LNCaP clone FGC (cell line): ENCODE measurements around the gene SRP19.

Experiments used
- DNase-seq: peaks from one replicate; pipeline ENCODE4 v3.0.0-alpha.2; 2011; ENCODE audit warnings: low read depth
- H3K4me3 ChIP-seq: 2 replicates; pipeline ENCODE4 v1.5.1; 2011; ENCODE audit warnings: mild to moderate bottlenecking, low read depth, low read length, control low read depth
- TF ChIP-seq, protein P1 (sequence below): IDR thresholded peaks from 2 replicates; pipeline ENCODE4 v1.5.1; 2012; ENCODE audit warnings: mild to moderate bottlenecking; ENCODE audit not compliant: control insufficient read depth, insufficient read depth; ENCODE audit errors: extremely low read depth

Gene SRP19

DNA sequence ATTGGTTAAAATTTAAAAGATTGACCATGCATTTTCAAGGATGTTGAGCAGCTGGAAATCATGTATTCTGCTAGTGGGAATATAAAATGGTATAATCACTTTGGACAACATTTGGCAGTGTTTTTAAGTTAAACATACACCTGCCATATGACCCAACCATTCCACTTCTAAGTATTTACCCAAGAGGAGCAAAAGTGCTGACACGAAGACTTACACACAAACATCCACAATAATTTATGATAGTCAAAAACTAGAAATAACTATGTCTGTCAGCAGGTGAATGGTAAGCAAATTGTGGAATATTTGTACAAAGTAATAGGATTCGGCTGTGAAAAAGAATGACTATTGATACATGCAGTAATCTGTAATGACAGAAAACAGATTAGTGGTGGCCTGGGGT lies 30.7 kb upstream of the SRP19 start:
- TF ChIP-seq, protein P1, sequence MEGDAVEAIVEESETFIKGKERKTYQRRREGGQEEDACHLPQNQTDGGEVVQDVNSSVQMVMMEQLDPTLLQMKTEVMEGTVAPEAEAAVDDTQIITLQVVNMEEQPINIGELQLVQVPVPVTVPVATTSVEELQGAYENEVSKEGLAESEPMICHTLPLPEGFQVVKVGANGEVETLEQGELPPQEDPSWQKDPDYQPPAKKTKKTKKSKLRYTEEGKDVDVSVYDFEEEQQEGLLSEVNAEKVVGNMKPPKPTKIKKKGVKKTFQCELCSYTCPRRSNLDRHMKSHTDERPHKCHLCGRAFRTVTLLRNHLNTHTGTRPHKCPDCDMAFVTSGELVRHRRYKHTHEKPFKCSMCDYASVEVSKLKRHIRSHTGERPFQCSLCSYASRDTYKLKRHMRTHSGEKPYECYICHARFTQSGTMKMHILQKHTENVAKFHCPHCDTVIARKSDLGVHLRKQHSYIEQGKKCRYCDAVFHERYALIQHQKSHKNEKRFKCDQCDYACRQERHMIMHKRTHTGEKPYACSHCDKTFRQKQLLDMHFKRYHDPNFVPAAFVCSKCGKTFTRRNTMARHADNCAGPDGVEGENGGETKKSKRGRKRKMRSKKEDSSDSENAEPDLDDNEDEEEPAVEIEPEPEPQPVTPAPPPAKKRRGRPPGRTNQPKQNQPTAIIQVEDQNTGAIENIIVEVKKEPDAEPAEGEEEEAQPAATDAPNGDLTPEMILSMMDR = no peak

DNA sequence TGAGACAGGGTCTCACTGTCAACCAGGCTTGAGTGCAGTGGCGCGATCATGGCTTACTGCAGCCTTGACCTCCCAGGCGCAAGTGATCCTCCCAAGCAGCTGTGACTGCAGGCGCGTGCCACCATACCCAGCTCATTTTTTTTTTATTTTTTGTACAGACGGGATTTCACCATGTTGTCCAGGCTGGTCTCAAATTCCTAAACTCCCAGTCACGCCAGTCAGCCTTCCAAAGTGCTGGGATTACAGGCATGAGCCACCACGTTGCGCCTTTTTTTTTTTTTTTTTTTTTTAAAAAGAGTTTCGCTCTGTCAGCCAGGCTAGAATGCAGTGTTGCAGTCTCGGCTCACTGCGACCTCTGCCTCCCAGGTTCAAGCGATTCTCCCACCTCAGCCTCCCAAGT lies 27.1 kb upstream of the SRP19 start:
- TF ChIP-seq, protein P1 = no peak
- DNase-seq = no peak
- H3K4me3 ChIP-seq = no peak overlapping the region

More for the DNA sequence above, 30.7 kb upstream of the SRP19 start:
- no peak overlapping the region for H3K4me3 ChIP-seq
- DNase-seq = no peak

DNA sequence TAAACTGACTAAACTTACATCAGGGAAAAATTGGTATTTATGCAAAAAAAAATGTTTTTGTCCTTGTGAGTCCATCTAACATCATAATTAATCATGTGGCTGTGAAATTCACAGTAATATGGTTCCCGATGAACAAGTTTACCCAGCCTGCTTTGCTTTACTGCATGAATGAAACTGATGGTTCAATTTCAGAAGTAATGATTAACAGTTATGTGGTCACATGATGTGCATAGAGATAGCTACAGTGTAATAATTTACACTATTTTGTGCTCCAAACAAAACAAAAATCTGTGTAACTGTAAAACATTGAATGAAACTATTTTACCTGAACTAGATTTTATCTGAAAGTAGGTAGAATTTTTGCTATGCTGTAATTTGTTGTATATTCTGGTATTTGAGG lies 16.6 kb upstream of the SRP19 start:
- DNase-seq = no peak
- TF ChIP-seq, protein P1 = no peak

DNA sequence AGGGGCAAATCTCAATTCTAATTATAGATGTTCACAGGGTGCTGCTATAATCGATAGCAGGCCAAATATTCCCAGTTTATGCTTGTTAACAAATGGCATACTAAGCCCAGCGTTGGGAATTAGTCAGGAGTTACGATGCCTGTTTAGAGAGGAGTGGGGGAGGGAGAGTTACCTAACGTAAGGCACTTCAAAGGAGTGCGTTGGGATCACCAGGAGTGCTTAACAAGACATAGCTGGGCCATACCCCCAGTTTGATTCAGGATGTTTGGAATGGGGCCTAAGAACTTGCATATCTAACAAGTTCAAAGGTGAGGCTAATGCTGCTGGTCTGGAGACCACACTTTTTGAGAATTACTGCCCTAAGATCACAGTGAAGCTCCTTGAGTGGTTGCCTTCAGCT lies 14.5 kb upstream of the SRP19 start:
- H3K4me3 ChIP-seq = no peak overlapping the region
- TF ChIP-seq, protein P1 = no peak
- no peak for DNase-seq

More for the DNA sequence above, 16.6 kb upstream of the SRP19 start:
- H3K4me3 ChIP-seq = no peak overlapping the region

DNA sequence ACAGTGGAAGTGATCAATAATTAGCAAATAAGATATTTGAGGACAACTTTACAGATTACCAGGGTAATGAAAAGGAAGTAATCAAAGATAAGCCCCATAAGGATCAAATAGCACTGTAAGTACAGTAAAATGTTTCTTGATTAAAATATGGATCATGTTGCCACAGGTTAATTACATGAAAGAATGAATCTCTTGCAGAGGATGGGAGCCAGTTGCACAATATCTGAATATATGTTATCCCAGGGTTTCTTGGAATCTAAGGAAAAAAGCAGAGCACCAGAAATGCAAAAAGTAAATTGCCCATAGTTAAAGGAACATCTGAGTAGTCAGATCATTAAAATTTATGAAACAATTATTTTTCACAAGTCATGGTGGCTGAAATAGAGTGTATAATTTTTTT lies 13.8 kb upstream of the SRP19 start:
- TF ChIP-seq, protein P1 = no peak
- DNase-seq = no peak
- no peak overlapping the region for H3K4me3 ChIP-seq

DNA sequence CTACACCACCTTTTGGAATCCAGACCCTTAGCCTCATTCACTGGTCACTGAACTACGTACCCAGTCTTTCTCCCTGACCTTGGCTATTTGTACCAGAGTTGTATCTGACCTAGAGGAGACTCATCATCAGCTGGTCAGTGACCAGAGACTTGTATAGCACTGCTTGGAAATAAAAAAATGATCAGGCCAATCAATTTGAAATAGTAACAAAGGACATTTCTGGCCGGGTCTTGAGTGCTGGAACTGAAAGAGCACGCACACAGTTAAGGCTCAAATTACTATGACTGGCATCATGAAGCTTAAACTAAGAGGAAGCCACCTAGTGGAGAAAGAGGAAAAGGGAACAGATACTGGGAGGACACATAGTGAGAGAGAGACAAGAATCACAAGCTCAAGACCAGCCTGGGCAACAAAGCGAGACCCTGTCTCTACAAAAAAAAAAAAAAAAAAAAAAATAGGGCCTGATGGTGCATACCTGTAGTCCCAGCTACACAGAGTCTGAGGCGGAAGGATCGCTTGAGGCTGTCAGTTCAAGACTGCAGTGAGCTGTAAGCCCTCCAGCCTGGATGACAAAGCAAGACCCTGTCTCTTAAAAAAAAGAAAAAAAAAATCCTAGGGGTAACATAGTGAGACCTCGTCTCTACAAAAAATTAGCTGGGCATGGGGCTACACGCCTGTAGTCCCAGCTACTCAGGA lies 12.8 kb upstream of the SRP19 start:
- peak; percentile 36 for DNase-seq
- TF ChIP-seq, protein P1 = peak; percentile 66
- no peak overlapping the region for H3K4me3 ChIP-seq

DNA sequence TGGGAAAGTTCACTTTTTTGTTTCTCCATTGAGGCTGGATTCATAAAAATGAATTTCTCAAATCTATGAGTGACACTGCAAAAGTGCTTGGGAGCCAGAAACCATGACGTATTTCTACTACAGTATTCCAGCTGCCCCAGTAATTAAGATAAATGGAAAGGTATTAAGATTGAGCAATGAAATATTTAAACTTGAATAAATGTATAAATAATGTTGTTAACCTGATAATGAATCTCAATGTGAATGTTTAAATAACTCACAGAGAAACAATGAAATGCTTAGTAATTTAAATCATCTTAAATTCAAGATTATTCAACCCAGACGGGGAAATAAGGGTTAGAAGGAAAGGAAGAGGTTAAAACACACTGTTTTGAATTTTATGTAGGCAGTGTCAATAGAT lies 11.2 kb upstream of the SRP19 start:
- H3K4me3 ChIP-seq = no peak overlapping the region
- DNase-seq = no peak
- TF ChIP-seq, protein P1 = no peak
